ENCODE measurements around the gene RAE1.

Gene RAE1

DNA sequence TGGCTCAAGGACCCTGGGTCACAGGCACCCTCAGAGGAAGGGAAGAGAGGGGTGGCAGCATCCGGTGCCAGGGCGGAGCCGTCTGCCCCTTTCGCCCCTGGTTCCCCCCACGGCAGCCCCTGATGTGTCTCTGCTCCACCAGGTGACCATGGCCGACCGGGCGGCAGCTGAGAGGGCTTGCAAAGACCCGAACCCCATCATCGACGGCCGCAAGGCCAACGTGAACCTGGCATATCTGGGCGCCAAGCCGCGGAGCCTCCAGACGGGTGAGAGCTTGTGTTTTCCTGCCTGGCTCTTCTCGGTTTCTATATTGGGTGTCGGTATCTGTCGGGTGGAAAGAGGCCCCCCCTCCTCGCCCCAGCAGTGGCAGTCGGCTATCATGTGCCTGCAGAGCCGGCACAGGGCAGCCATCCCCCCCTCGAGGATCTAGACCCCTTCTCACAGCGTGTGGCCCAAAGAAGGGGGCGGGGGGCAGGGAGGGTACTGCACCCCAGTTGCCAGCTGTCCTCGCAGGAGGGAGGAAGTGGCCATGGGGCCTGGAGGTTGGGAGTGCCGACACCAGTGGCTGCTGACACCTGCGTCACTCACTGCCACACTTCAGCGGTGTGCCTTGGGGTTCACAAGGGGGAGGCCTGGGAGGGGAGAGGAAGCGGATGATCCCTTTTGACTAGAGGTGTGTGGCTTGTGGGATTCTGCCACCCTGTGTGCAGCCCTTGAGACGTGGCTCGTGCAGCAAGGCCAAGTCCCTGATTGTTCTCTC, 41.6 kb downstream of the RAE1 start:
- peak overlapping the region; percentile 90 for H3K4me3 ChIP-seq (ENCODE audit: low read depth, low read length)
- peak; percentile 72 for DNase-seq (ENCODE audit: low read depth)
- TF ChIP-seq CTCF (IDR thresholded peaks at IDR 0.05; ENCODE audit: insufficient read depth, low read depth, low read length, missing control alignments): no peak

- DNase-seq (ENCODE audit: low read depth): no peak
- peak overlapping the region; percentile 90 for H3K4me3 ChIP-seq (ENCODE audit: low read depth, low read length)
- no peak for TF ChIP-seq CTCF (IDR thresholded peaks at IDR 0.05; ENCODE audit: insufficient read depth, low read depth, low read length, missing control alignments)
Measured at GRCh38 chr20:57393321-57394120, 42.5 kb downstream of the RAE1 start.

GRCh38 chr20:57394121-57395082, 43.3 kb downstream of the RAE1 start:
- H3K4me3 ChIP-seq (ENCODE audit: low read depth, low read length): peak overlapping the region; percentile 90
- no peak for DNase-seq (ENCODE audit: low read depth)
- TF ChIP-seq CTCF (IDR thresholded peaks at IDR 0.05; ENCODE audit: insufficient read depth, low read depth, low read length, missing control alignments): no peak

- no peak for DNase-seq (ENCODE audit: low read depth)
- H3K4me3 ChIP-seq (ENCODE audit: low read depth, low read length): no peak overlapping the region
- TF ChIP-seq CTCF (IDR thresholded peaks at IDR 0.05; ENCODE audit: insufficient read depth, low read depth, low read length, missing control alignments): no peak
Measured at GRCh38 chr20:57395111-57395966, 44.3 kb downstream of the RAE1 start.

DNA sequence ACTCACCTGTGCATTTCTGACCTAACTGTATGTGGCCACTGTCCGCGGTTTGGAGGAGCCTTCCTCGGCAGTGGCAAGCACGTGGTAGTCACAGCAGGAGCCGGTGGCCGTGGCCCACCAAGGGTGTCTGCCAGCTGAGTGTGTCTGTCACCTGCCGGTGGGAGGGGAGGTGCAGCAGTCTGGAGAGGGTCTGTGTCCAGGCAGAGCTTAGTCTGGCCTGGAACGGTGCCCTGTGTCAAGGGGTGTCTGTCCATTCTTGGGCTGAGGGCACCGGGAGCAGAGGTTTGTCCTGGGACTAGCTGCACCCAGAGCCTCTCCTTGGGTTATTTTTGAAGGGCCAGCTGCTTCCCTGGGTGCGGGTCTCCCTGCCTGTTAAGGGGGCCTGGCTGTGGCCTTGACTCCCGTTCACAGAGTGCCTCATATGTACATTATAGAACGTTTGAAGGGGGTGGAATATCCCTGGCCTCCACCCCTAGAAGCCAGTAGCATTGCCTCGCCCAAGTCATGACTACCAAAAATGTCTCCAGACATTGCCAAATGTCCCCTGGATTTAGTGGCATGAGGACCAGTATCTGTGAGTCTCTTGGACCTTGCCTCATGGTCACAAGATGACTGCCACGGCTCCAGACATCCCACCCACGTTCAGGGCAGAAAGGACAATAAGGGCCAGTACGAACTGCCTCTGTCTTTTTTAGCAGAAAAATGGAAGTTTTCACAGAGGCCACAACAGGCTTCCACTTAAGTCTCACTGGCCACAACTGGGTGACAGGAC, 45.3 kb downstream of the RAE1 start:
- DNase-seq (ENCODE audit: low read depth): no peak
- no peak overlapping the region for H3K4me3 ChIP-seq (ENCODE audit: low read depth, low read length)
- no peak for TF ChIP-seq CTCF (IDR thresholded peaks at IDR 0.05; ENCODE audit: insufficient read depth, low read depth, low read length, missing control alignments)

All from GM12865 (cell line).